WTC11 (cell line): Measurements from ENCODE around the gene DENND5A. TPM values are rescaled to one million over a fixed set of nuclear protein-coding genes. Genes with fewer than 3 reads are reported as not detected.
A peak's percentile ranks its signal among the peaks of the same experiment; 100 is the strongest.

Experiments used
- ATAC-seq: fragments of 200-7000 bp; cut with Tn5 transposase; 2 replicates; pipeline ENCODE4 v1.10.0; 2021; ENCODE audit warnings: mild to moderate bottlenecking, moderate library complexity
- CTCF ChIA-PET: fragments of 300-600 bp; sonication (Branson Sonifier 250); formaldehyde crosslinking; loops from one replicate; lab custom pipeline; 2021; ENCODE audit warnings: antibody characterized with exemption; lab: Charles Lee
- POLR2A ChIA-PET: fragments of 350-600 bp; sonication (Branson Sonifier 250); formaldehyde crosslinking; loops from one replicate; lab custom pipeline; 2021; ENCODE audit warnings: antibody characterized with exemption; lab: Charles Lee
- DNase-seq: peaks from one replicate; pipeline ENCODE4 v3.0.0; 2021; ENCODE audit warnings: low spot score
- H3K27ac Mint-ChIP-seq: 2 replicates; pipeline ENCODE4 v1.8.0; 2021; ENCODE audit warnings: mixed read lengths
- H3K27me3 Mint-ChIP-seq: 2 replicates; pipeline ENCODE4 v1.8.0; 2021; ENCODE audit warnings: low read depth, mild to moderate bottlenecking, moderate library complexity, mixed read lengths
- H3K36me3 Mint-ChIP-seq: 2 replicates; pipeline ENCODE4 v1.8.0; 2021; ENCODE audit warnings: mixed read lengths
- H3K4me1 Mint-ChIP-seq: 2 replicates; pipeline ENCODE4 v1.8.0; 2022; ENCODE audit warnings: mixed read lengths
- H3K4me3 Mint-ChIP-seq: 2 replicates; pipeline ENCODE4 v1.8.0; 2021; ENCODE audit warnings: mild to moderate bottlenecking, moderate library complexity, mixed read lengths
- H3K9me3 Mint-ChIP-seq: 2 replicates; pipeline ENCODE4 v1.8.0; 2021; ENCODE audit warnings: mixed read lengths
- ATF6 ChIP-seq: sonication (generic); formaldehyde crosslinking; IDR thresholded peaks from 2 replicates; pipeline ENCODE4 v1.8.1; 2023; ENCODE audit warnings: mild to moderate bottlenecking, missing genetic modification reagents
- CDX4 ChIP-seq: fragments of 250-450 bp; sonication (Bioruptor Pico); IDR thresholded peaks from 2 replicates; pipeline ENCODE4 v1.9.0; 2021; ENCODE audit warnings: moderate library complexity, mild to moderate bottlenecking, inconsistent platforms, borderline replicate concordance
- CREM ChIP-seq: sonication (generic); formaldehyde crosslinking; IDR thresholded peaks from 2 replicates; pipeline ENCODE4 v1.8.1; 2022; ENCODE audit warnings: mild to moderate bottlenecking, missing genetic modification reagents, moderate library complexity
- ELF4 ChIP-seq: sonication (generic); formaldehyde crosslinking; IDR thresholded peaks from 2 replicates; pipeline ENCODE4 v1.8.1; 2022; ENCODE audit warnings: low read depth, mild to moderate bottlenecking, moderate library complexity, missing genetic modification reagents
- ESRRA ChIP-seq: sonication (generic); formaldehyde crosslinking; IDR thresholded peaks from 2 replicates; pipeline ENCODE4 v1.8.1; 2022; ENCODE audit warnings: mild to moderate bottlenecking, missing genetic modification reagents, borderline replicate concordance
- GTF2I ChIP-seq: fragments of 250-450 bp; sonication (Bioruptor Pico); conservative IDR thresholded peaks from 2 replicates; pipeline ENCODE4 v1.4.0; 2021; ENCODE audit warnings: mild to moderate bottlenecking
- JUN ChIP-seq: sonication (generic); formaldehyde crosslinking; IDR thresholded peaks from 2 replicates; pipeline ENCODE4 v1.8.0; 2023; ENCODE audit warnings: mild to moderate bottlenecking, missing genetic modification reagents
- KAT7 ChIP-seq: sonication (generic); formaldehyde crosslinking; IDR thresholded peaks from 2 replicates; pipeline ENCODE4 v1.8.1; 2023; ENCODE audit warnings: missing genetic modification reagents, mild to moderate bottlenecking, borderline replicate concordance
- MAX ChIP-seq: sonication (generic); formaldehyde crosslinking; IDR thresholded peaks from 2 replicates; pipeline ENCODE4 v1.8.0; 2022; ENCODE audit warnings: mild to moderate bottlenecking, missing genetic modification reagents
- MXD4 ChIP-seq: fragments of 250-450 bp; sonication (Bioruptor Pico); IDR thresholded peaks from 2 replicates; pipeline ENCODE4 v1.8.0; 2021; ENCODE audit warnings: mild to moderate bottlenecking, moderate library complexity, borderline replicate concordance
- NR2C2 ChIP-seq: sonication (generic); formaldehyde crosslinking; IDR thresholded peaks from 2 replicates; pipeline ENCODE4 v1.8.0; 2022; ENCODE audit warnings: mild to moderate bottlenecking, missing genetic modification reagents
- PRRX2 ChIP-seq: fragments of 250-450 bp; sonication (Bioruptor Pico); IDR thresholded peaks from 2 replicates; pipeline ENCODE4 v1.8.0; 2021; ENCODE audit warnings: mild to moderate bottlenecking
- RELA ChIP-seq: sonication (generic); formaldehyde crosslinking; IDR thresholded peaks from 2 replicates; pipeline ENCODE4 v1.8.1; 2022; ENCODE audit warnings: missing genetic modification reagents, mild to moderate bottlenecking, borderline replicate concordance
- SMAD4 ChIP-seq: sonication (generic); formaldehyde crosslinking; IDR thresholded peaks from 2 replicates; pipeline ENCODE4 v1.8.0; 2022; ENCODE audit warnings: mild to moderate bottlenecking, missing genetic modification reagents
- SP1 ChIP-seq: sonication (generic); formaldehyde crosslinking; conservative IDR thresholded peaks from 2 replicates; pipeline ENCODE4 v1.8.1; 2022; ENCODE audit warnings: missing genetic modification reagents
- TCF7 ChIP-seq: sonication (generic); formaldehyde crosslinking; IDR thresholded peaks from 2 replicates; pipeline ENCODE4 v1.8.0; 2022; ENCODE audit warnings: mild to moderate bottlenecking, low read depth, missing genetic modification reagents, moderate library complexity
- ZNF121 ChIP-seq: sonication (generic); formaldehyde crosslinking; IDR thresholded peaks from 2 replicates; pipeline ENCODE4 v1.8.0; 2023; ENCODE audit warnings: missing genetic modification reagents
- ZNF138 ChIP-seq: sonication (generic); formaldehyde crosslinking; conservative IDR thresholded peaks from 2 replicates; pipeline ENCODE4 v1.8.1; 2022; ENCODE audit warnings: mild to moderate bottlenecking, moderate library complexity, missing genetic modification reagents
- ZNF219 ChIP-seq: sonication (generic); formaldehyde crosslinking; IDR thresholded peaks from 2 replicates; pipeline ENCODE4 v1.8.0; 2023; ENCODE audit warnings: missing genetic modification reagents, mild to moderate bottlenecking, borderline replicate concordance
- ZNF317 ChIP-seq: sonication (generic); formaldehyde crosslinking; IDR thresholded peaks from 2 replicates; pipeline ENCODE4 v1.8.1; 2023; ENCODE audit warnings: low read depth, mild to moderate bottlenecking, moderate library complexity, missing genetic modification reagents, borderline replicate concordance
- ZNF416 ChIP-seq: fragments of 250-450 bp; sonication (Bioruptor Pico); IDR thresholded peaks from 2 replicates; pipeline ENCODE4 v1.9.0; 2021; ENCODE audit warnings: mild to moderate bottlenecking, inconsistent platforms
- total RNA-seq: library from RNA; stranded (reverse); gene quantifications from 3 replicates; pipeline ENCODE4 v1.2.3, GENCODE V29; 2021
- TF ChIP-seq, protein P1 (sequence below): sonication (generic); formaldehyde crosslinking; IDR thresholded peaks from 2 replicates; pipeline ENCODE4 v1.8.0; 2023; ENCODE audit warnings: mild to moderate bottlenecking, missing genetic modification reagents
- TF ChIP-seq, protein P2 (sequence below): sonication (generic); formaldehyde crosslinking; IDR thresholded peaks from 2 replicates; pipeline ENCODE4 v1.8.1; 2023; ENCODE audit warnings: mild to moderate bottlenecking, missing genetic modification reagents, moderate library complexity
- TF ChIP-seq, protein P3 (sequence below): fragments of 250-450 bp; sonication (Bioruptor Pico); IDR thresholded peaks from 2 replicates; pipeline ENCODE4 v1.9.0; 2021; ENCODE audit warnings: mild to moderate bottlenecking, borderline replicate concordance
- TF ChIP-seq, protein P4 (sequence below): sonication (generic); formaldehyde crosslinking; conservative IDR thresholded peaks from 2 replicates; pipeline ENCODE4 v1.8.1; 2022; ENCODE audit warnings: mild to moderate bottlenecking, missing genetic modification reagents

Gene DENND5A
- total RNA-seq, 1 experiment from 2014 or later, result 69.3 TPM

GRCh38 chr11:9219572-9219971, 45.6 kb downstream of the DENND5A start:
- Mint-ChIP-seq H3K9me3 (no peaks in the 10 kb centered on the region), H3K4me1 (peaks cover 17% of the 10 kb centered on the region), H3K27me3 (no peaks in the 10 kb centered on the region), H3K4me3 (no peak overlapping the region), H3K36me3 (no peaks in the 10 kb centered on the region), H3K27ac (peak overlapping the region; percentile 30; the same call in 1 of the 2 replicates)
- TF ChIP-seq NR2C2 (CRISPR knock-in tag), result no peak
- TF ChIP-seq, protein P1, sequence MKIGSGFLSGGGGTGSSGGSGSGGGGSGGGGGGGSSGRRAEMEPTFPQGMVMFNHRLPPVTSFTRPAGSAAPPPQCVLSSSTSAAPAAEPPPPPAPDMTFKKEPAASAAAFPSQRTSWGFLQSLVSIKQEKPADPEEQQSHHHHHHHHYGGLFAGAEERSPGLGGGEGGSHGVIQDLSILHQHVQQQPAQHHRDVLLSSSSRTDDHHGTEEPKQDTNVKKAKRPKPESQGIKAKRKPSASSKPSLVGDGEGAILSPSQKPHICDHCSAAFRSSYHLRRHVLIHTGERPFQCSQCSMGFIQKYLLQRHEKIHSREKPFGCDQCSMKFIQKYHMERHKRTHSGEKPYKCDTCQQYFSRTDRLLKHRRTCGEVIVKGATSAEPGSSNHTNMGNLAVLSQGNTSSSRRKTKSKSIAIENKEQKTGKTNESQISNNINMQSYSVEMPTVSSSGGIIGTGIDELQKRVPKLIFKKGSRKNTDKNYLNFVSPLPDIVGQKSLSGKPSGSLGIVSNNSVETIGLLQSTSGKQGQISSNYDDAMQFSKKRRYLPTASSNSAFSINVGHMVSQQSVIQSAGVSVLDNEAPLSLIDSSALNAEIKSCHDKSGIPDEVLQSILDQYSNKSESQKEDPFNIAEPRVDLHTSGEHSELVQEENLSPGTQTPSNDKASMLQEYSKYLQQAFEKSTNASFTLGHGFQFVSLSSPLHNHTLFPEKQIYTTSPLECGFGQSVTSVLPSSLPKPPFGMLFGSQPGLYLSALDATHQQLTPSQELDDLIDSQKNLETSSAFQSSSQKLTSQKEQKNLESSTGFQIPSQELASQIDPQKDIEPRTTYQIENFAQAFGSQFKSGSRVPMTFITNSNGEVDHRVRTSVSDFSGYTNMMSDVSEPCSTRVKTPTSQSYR (CRISPR knock-in tag), result no peak
- no peak for TF ChIP-seq ZNF219
- TF ChIP-seq, protein P2, sequence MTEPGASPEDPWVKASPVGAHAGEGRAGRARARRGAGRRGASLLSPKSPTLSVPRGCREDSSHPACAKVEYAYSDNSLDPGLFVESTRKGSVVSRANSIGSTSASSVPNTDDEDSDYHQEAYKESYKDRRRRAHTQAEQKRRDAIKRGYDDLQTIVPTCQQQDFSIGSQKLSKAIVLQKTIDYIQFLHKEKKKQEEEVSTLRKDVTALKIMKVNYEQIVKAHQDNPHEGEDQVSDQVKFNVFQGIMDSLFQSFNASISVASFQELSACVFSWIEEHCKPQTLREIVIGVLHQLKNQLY (CRISPR knock-in tag), result no peak
- no peak for TF ChIP-seq TCF7 (CRISPR knock-in tag)
- TF ChIP-seq ZNF416 (CRISPR knock-in tag), result no peak
- no peak for TF ChIP-seq SMAD4 (CRISPR knock-in tag)
- no peak for TF ChIP-seq MXD4 (CRISPR knock-in tag)
- no peak for TF ChIP-seq GTF2I (CRISPR knock-in tag)
- ATAC-seq, result no peak
- ChIA-PET CTCF (no interaction called here), POLR2A (interaction anchor here (0.6 kb wide), 1 partner anchor 151 kb away, joined by 4 read pairs; no protein-coding TSS in a partner anchor)
- DNase-seq, result no peak

DNA sequence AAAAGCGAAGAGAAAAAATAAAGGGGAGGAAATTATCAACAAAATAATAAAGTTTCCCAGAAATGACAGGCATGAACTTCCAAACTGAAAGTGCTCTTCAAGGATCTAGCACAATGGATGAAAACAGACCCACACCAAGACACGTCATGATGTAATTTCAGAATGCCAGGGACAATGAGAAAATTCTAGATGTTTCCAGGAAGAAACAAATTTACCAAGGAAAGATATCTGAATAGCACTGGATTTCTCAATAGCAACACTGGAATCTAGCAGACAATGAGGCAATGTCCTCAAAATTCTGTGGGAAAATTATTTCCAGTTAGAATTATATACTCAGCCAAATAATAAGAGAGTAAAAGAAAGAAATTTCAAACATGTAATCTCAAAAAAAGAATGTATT, 46.0 kb downstream of the DENND5A start:
- no peaks in the 10 kb centered on the region for H3K27me3 Mint-ChIP-seq
- no peak overlapping the region for H3K4me3 Mint-ChIP-seq
- no peaks in the 10 kb centered on the region for H3K9me3 Mint-ChIP-seq
- CTCF ChIA-PET, result no interaction called here
- POLR2A ChIA-PET, result interaction anchor here (0.6 kb wide), 1 partner anchor 151 kb away, joined by 4 read pairs; no protein-coding TSS in a partner anchor
- no peaks in the 10 kb centered on the region for H3K36me3 Mint-ChIP-seq
- 0 out of 2 replicates have a peak overlapping the region, but pooled peaks have one; percentile 19 for H3K27ac Mint-ChIP-seq
- no peak for DNase-seq
- peaks cover 18% of the 10 kb centered on the region for H3K4me1 Mint-ChIP-seq
- no peak for ATAC-seq
- TF ChIP-seq MAX (CRISPR knock-in tag) (no peak), ATF6 (CRISPR knock-in tag) (no peak), RELA (CRISPR knock-in tag) (no peak), ESRRA (no peak), ZNF317 (CRISPR knock-in tag) (no peak), ELF4 (CRISPR knock-in tag) (no peak), ZNF138 (CRISPR knock-in tag) (no peak), PRRX2 (no peak), JUN (CRISPR knock-in tag) (no peak), CDX4 (CRISPR knock-in tag) (no peak), ZNF121 (CRISPR knock-in tag) (no peak), KAT7 (CRISPR knock-in tag) (no peak), NR2C2 (CRISPR knock-in tag) (no peak), CREM (CRISPR knock-in tag) (no peak), SP1 (no peak)
- TF ChIP-seq, protein P3, sequence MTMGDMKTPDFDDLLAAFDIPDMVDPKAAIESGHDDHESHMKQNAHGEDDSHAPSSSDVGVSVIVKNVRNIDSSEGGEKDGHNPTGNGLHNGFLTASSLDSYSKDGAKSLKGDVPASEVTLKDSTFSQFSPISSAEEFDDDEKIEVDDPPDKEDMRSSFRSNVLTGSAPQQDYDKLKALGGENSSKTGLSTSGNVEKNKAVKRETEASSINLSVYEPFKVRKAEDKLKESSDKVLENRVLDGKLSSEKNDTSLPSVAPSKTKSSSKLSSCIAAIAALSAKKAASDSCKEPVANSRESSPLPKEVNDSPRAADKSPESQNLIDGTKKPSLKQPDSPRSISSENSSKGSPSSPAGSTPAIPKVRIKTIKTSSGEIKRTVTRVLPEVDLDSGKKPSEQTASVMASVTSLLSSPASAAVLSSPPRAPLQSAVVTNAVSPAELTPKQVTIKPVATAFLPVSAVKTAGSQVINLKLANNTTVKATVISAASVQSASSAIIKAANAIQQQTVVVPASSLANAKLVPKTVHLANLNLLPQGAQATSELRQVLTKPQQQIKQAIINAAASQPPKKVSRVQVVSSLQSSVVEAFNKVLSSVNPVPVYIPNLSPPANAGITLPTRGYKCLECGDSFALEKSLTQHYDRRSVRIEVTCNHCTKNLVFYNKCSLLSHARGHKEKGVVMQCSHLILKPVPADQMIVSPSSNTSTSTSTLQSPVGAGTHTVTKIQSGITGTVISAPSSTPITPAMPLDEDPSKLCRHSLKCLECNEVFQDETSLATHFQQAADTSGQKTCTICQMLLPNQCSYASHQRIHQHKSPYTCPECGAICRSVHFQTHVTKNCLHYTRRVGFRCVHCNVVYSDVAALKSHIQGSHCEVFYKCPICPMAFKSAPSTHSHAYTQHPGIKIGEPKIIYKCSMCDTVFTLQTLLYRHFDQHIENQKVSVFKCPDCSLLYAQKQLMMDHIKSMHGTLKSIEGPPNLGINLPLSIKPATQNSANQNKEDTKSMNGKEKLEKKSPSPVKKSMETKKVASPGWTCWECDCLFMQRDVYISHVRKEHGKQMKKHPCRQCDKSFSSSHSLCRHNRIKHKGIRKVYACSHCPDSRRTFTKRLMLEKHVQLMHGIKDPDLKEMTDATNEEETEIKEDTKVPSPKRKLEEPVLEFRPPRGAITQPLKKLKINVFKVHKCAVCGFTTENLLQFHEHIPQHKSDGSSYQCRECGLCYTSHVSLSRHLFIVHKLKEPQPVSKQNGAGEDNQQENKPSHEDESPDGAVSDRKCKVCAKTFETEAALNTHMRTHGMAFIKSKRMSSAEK (CRISPR knock-in tag), result no peak
- TF ChIP-seq, protein P4, sequence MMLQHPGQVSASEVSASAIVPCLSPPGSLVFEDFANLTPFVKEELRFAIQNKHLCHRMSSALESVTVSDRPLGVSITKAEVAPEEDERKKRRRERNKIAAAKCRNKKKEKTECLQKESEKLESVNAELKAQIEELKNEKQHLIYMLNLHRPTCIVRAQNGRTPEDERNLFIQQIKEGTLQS (CRISPR knock-in tag), result no peak
- TF ChIP-seq, all 79 proteins: peak for 0
